ENCODE results near the gene CCL11.

Gene CCL11

GRCh38 chr17:34312080-34312479, 26.5 kb downstream of the CCL11 start:
- DNase-seq = no peak

GRCh38 chr17:34313164-34313563, 27.6 kb downstream of the CCL11 start:
- DNase-seq = no peak

DNA sequence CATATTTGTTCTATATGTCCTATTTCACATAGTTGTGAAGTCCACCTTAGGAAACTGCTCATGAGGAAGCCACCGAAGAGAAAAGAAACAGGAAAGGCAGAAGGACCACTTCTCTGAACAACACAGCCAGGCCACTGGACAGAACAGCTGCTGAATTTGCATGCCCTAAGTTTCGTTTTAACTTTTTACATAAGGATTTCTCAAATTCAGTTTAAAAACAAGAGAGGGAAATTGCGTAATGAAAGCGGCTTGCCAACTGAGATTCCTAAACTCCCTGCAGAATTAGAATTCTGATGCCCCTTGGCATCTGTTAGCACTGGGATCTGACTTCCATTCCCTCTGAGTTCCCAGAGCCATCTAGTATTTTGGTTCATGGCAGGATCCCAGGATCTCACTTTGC, 28.7 kb downstream of the CCL11 start:
- DNase-seq = peak; percentile 80

GRCh38 chr17:34318474-34318873, 32.9 kb downstream of the CCL11 start:
- peak; percentile 18 for DNase-seq

GRCh38 chr17:34319039-34319483, 33.5 kb downstream of the CCL11 start, which contains the start of gene CCL8:
TSS of gene CCL8 (plus strand) at chr17:34319435. CDS start at chr17:34319502, 67 bp downstream.
- peak; percentile 0 for DNase-seq

- no peak for DNase-seq
Measured at GRCh38 chr17:34321964-34322363, 36.4 kb downstream of the CCL11 start.

- DNase-seq = peak; percentile 29
Measured at GRCh38 chr17:34327580-34327979, 42.0 kb downstream of the CCL11 start.

- DNase-seq = no peak
Measured at GRCh38 chr17:34337701-34338100, 52.2 kb downstream of the CCL11 start.
